ENCODE results near the gene HSD17B10. TPM values are rescaled to one million over a fixed set of nuclear protein-coding genes. Genes with fewer than 3 reads are reported as not detected.

The HSD17B10 gene
- total RNA-seq = 45.0 and 55.5 TPM in 2 replicates

DNA sequence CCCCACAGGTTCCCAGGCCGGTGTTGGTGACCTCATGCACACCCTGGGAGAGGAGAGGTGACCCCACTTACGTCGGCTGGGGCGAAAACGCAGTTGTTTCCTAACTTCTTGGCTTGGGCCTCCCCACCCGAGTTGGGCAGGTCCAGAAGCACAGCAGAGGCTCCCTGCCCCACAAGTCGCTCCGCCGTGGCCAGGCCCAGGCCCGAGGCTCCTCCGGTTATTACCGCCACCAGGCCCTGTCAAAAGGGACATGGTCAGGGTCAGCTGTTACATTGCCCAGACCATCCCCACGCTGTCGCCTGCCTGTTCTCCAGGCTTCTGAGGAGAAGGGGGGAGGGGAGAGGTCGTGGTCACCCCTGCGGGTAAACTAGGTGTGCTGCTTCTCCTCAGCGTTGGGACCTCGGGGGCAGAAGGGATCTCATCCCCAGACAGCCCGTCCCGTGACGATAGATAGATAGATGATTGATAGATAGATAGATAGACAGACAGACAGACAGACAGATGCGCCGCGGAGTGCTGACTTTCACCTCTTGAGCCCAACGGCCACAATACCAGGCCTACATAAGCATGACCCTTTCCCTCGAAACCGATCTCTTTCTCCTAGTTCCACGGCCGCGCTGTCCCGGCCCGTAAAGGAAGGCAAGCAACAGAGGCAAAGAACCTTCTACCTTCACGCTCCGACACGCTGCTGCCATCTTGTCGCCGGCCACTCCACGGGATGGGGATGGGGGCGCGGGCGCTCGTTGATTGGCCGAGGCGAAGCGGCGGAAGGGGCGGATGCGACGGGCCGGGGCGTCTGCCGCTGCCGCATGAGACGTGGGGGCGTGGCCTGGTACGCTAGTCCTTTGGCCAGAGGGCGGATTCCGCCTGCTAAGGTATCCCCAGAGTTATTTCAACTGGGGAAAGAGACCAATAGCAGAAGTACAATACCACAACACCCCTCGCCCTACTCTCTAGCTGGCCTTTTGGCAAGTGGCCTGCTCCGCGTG lies at the start of gene HSD17B10:
HSD17B10 (minus strand) TSS at position 720 of the 989 bp plus-strand sequence; CDS start at position 695, 25 bp downstream.

GRCh38 chrX:53422861-53423306 lies 11.3 kb downstream of the HSD17B10 start, which contains the start of gene RIBC1:
Gene RIBC1, plus strand, starts transcription at chrX:53422873. Its CDS starts 3,404 bp downstream, at chrX:53426277.

DNA sequence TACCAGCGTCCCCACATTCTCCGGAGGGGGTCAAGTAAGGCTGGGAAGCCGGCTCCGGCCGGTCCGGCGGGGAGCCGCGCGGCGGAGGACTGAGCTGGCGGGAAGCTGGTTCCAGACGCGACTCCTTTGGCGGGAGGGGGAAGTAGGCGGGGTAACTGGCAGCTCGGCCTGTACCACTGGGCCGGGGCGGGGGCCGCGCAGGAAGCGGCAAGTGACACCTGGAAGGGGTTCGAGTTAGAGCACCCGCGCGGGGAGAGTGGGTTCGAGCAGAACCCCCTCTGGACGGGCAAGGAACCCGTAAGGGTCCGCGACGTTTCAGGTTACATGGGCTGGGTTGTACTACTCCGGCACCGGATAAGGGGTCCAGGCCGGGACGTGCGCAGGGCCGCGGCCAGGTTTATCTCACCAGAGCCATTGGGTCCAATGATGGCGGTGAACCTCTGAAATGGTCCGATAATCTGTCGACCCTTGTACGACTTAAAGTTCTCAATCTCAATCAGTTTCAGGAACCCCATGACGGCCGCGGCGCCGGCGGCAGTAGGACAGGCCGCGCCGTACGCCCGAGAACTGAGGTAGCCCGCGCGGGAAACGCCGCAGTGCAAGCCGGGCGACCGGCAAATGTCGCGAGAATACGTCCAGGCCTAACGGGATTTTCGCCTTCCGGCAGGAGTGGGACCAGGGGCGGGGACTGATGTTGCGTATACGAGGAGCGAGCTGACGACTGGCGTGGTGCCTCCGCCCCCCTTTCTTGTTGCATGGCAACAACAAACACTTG lies 11.9 kb downstream of the HSD17B10 start, which contains the start of gene SMC1A:
SMC1A (minus strand) TSS at position 569 of the 775 bp plus-strand sequence; CDS start at position 515, 54 bp downstream.

Small RNA genes within 50 kb of the gene (small RNA-seq; reads per million reads assigned to genes)
- gene MIR6857 (not detected), gene VTRNA3-1P (not detected)

Other genes starting within 250 kb of the HSD17B10 start
- gene KDM5C, start 209.2 kb downstream of the HSD17B10 start, total RNA-seq = 123 and 137 TPM in 2 replicates
- gene IQSEC2, start 152.8 kb downstream of the HSD17B10 start, total RNA-seq = 5.9 and 9.4 TPM in 2 replicates
- gene SMC1A, start 11.7 kb downstream of the HSD17B10 start, total RNA-seq = 21.3 and 43.8 TPM in 2 replicates
- 0.59 and 0.73 TPM in 2 replicates for gene RIBC1, start 11.5 kb downstream of the HSD17B10 start, total RNA-seq